DND-41 (cell line): ENCODE results near the gene GRP.

ENCODE experiments used
- ATAC-seq: fragments of 200-7000 bp; cut with Tn5 transposase; 3 replicates; pipeline ENCODE4 v1.9.1; 2021; ENCODE audit warnings: low read depth; ENCODE audit not compliant: insufficient read depth
- DNase-seq: peaks from one replicate; pipeline ENCODE4 v3.0.0-alpha.2; 2020
- H2AFZ ChIP-seq: 2 replicates; pipeline ENCODE4 v1.6.0; 2012; ENCODE audit warnings: low read depth, low read length
- H3K27ac ChIP-seq: 2 replicates; pipeline ENCODE4 v1.5.1; 2012; ENCODE audit warnings: low read length, inconsistent platforms
- H3K27me3 ChIP-seq: fragments of 200-600 bp; sonication (generic); 2 replicates; pipeline ENCODE4 v1.6.0; 2012; ENCODE audit warnings: low read length, mild to moderate bottlenecking, inconsistent platforms; ENCODE audit not compliant: insufficient read depth, poor library complexity
- H3K36me3 ChIP-seq: 2 replicates; pipeline ENCODE4 v1.5.1; 2012; ENCODE audit warnings: low read length, inconsistent platforms; ENCODE audit not compliant: insufficient read depth
- H3K4me1 ChIP-seq: 2 replicates; pipeline ENCODE4 v1.5.1; 2012; ENCODE audit warnings: mild to moderate bottlenecking, low read length; ENCODE audit not compliant: insufficient read depth
- H3K4me2 ChIP-seq: 2 replicates; pipeline ENCODE4 v1.6.0; 2012; ENCODE audit warnings: mild to moderate bottlenecking, moderate library complexity, low read length, inconsistent platforms; ENCODE audit not compliant: insufficient read depth
- H3K4me3 ChIP-seq, 2 experiments: fragments of 200-600 bp in 1 of 2; shearing (Covaris generic) in 1 of 2; 2 replicates each; pipeline ENCODE4 v1.5.1; 2012 to 2016; ENCODE audit warnings: inconsistent platforms in 2 of 2, low read length in 2 of 2, mild to moderate bottlenecking in 2 of 2, low read depth in 1 of 2, moderate library complexity in 1 of 2
- H3K79me2 ChIP-seq: 2 replicates; pipeline ENCODE4 v1.6.0; 2012; ENCODE audit warnings: low read length, inconsistent platforms; ENCODE audit not compliant: insufficient read depth
- H3K9ac ChIP-seq: 2 replicates; pipeline ENCODE4 v1.6.0; 2012; ENCODE audit warnings: low read depth, mild to moderate bottlenecking, inconsistent platforms, low read length, moderate library complexity
- H3K9me3 ChIP-seq: 2 replicates; pipeline ENCODE4 v1.5.1; 2012; ENCODE audit warnings: low read length, moderate library complexity, mild to moderate bottlenecking, inconsistent platforms; ENCODE audit not compliant: insufficient read depth, severe bottlenecking
- H4K20me1 ChIP-seq: 2 replicates; pipeline ENCODE4 v1.6.0; 2012; ENCODE audit warnings: low read length; ENCODE audit not compliant: insufficient read depth
- EZH2 ChIP-seq: IDR thresholded peaks from 3 replicates; pipeline ENCODE4 v1.6.1; 2012; ENCODE audit warnings: borderline replicate concordance, low read depth, mild to moderate bottlenecking, moderate library complexity, low read length, inconsistent platforms; ENCODE audit not compliant: severe bottlenecking
- TF ChIP-seq, protein P1 (sequence below): IDR thresholded peaks from 2 replicates; pipeline ENCODE4 v1.5.1; 2012; ENCODE audit warnings: borderline replicate concordance, low read length, moderate library complexity, mild to moderate bottlenecking; ENCODE audit not compliant: poor library complexity, severe bottlenecking; ENCODE audit errors: extremely low read depth

GRP gene

DNA sequence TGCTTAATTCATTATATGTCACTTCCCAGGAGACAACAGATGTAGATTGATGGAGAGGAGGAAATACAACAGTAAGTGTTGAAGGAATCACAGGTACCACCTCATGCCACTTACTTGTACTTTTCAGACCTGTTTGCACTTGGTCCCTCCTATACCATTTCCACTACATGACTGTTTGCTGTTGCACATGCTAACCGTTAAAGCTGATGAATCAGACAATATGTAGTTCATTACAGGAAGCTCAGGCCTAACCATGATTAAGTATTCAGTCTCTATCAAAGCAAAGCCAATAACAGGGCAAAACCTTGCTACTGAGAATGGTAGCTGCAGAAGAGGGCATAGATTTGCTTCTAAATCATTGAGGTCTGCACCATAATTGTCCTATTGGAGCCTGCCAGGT, 30.2 kb upstream of the GRP start:
- DNase-seq, result no peak
- Histone ChIP-seq H3K4me3 (no peak overlapping the region), H3K9me3 (no peaks in the 10 kb centered on the region)

DNA sequence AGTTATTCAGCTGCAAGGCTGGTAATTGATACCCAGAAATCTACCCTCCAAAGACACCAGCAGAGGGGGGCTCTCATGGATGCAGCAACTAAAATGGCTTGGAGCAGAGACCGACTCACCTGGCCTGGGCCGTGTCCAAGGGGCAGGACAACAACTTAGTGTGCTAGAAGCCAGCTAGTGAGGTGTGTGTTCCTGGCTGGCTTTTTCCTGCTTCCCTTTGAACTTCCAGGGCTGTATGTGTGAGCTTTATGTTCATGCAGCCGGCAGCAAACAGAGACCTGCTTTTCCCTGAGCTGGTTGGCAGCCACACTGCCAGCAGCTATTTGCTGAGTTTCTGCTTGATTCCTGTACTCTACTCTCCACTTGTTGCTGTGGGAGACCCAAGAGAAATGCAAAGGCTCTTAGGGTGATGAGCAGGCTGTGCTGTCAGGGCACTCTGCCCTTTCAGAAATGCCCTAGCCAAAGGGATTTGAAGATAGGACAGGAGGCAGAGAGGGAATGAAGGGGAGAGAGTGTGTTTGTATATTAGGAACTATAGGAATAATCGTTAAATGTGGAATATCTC, 23.7 kb upstream of the GRP start:
- Histone ChIP-seq H2AFZ (no peak overlapping the region), H3K4me2 (no peak overlapping the region), H4K20me1 (no peaks in the 10 kb centered on the region), H3K4me3 (no peak overlapping the region), H3K79me2 (no peaks in the 10 kb centered on the region), H3K4me1 (no peaks in the 10 kb centered on the region), H3K27me3 (peaks cover 5% of the 10 kb centered on the region), H3K36me3 (no peaks in the 10 kb centered on the region), H3K9ac (no peak overlapping the region), H3K27ac (no peak overlapping the region), H3K9me3 (no peaks in the 10 kb centered on the region)
- ATAC-seq, result no peak
- DNase-seq, result no peak
- TF ChIP-seq, protein P1, sequence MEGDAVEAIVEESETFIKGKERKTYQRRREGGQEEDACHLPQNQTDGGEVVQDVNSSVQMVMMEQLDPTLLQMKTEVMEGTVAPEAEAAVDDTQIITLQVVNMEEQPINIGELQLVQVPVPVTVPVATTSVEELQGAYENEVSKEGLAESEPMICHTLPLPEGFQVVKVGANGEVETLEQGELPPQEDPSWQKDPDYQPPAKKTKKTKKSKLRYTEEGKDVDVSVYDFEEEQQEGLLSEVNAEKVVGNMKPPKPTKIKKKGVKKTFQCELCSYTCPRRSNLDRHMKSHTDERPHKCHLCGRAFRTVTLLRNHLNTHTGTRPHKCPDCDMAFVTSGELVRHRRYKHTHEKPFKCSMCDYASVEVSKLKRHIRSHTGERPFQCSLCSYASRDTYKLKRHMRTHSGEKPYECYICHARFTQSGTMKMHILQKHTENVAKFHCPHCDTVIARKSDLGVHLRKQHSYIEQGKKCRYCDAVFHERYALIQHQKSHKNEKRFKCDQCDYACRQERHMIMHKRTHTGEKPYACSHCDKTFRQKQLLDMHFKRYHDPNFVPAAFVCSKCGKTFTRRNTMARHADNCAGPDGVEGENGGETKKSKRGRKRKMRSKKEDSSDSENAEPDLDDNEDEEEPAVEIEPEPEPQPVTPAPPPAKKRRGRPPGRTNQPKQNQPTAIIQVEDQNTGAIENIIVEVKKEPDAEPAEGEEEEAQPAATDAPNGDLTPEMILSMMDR, result no peak
- TF ChIP-seq EZH2, result no peak

More for the DNA sequence above, 30.2 kb upstream of the GRP start:
- H4K20me1 ChIP-seq, result no peaks in the 10 kb centered on the region
- ATAC-seq, result no peak
- no peak overlapping the region for H3K27ac ChIP-seq
- no peak for TF ChIP-seq EZH2
- TF ChIP-seq, protein P1, result no peak
- H2AFZ ChIP-seq, result no peak overlapping the region
- H3K79me2 ChIP-seq, result no peaks in the 10 kb centered on the region
- H3K4me1 ChIP-seq, result no peaks in the 10 kb centered on the region
- no peak overlapping the region for H3K9ac ChIP-seq
- H3K27me3 ChIP-seq, result no peaks in the 10 kb centered on the region
- H3K4me2 ChIP-seq, result no peak overlapping the region
- no peaks in the 10 kb centered on the region for H3K36me3 ChIP-seq

GRCh38 chr18:59197636-59198035, 22.3 kb upstream of the GRP start:
- Histone ChIP-seq H3K27ac (no peak overlapping the region), H3K9me3 (no peaks in the 10 kb centered on the region), H3K4me2 (no peak overlapping the region), H3K9ac (no peak overlapping the region), H3K27me3 (peaks cover 9% of the 10 kb centered on the region), H4K20me1 (no peaks in the 10 kb centered on the region), H3K4me1 (no peaks in the 10 kb centered on the region), H3K79me2 (no peaks in the 10 kb centered on the region), H2AFZ (no peak overlapping the region), H3K36me3 (no peaks in the 10 kb centered on the region), H3K4me3 (no peak overlapping the region)
- ATAC-seq (no peak), DNase-seq (no peak)
- TF ChIP-seq, protein P1, result no peak
- no peak for TF ChIP-seq EZH2

GRCh38 chr18:59198215-59198614, 21.7 kb upstream of the GRP start:
- Histone ChIP-seq H3K27me3 (peaks cover 10% of the 10 kb centered on the region), H3K4me2 (no peak overlapping the region), H3K79me2 (no peaks in the 10 kb centered on the region), H3K4me1 (no peaks in the 10 kb centered on the region), H4K20me1 (no peaks in the 10 kb centered on the region), H3K9ac (no peak overlapping the region), H3K27ac (no peak overlapping the region), H3K9me3 (no peaks in the 10 kb centered on the region), H2AFZ (no peak overlapping the region), H3K36me3 (no peaks in the 10 kb centered on the region), H3K4me3 (no peak overlapping the region)
- no peak for TF ChIP-seq EZH2
- no peak for DNase-seq
- ATAC-seq, result no peak
